GM21381 (cell line): ENCODE results near the gene NR6A1.
"Not testable (repeated sequence)": the region's sequence is repeated elsewhere in the genome, so short reads cannot be mapped to it uniquely, and the experiment has no call there.

Experiments used
- ATAC-seq: cut with Tn5 transposase; IDR thresholded peaks from one replicate; pipeline ENCODE4 v1.9.1; 2021; ENCODE audit warnings: mild to moderate bottlenecking, moderate library complexity; ENCODE audit not compliant: unreplicated experiment

The NR6A1 gene

DNA sequence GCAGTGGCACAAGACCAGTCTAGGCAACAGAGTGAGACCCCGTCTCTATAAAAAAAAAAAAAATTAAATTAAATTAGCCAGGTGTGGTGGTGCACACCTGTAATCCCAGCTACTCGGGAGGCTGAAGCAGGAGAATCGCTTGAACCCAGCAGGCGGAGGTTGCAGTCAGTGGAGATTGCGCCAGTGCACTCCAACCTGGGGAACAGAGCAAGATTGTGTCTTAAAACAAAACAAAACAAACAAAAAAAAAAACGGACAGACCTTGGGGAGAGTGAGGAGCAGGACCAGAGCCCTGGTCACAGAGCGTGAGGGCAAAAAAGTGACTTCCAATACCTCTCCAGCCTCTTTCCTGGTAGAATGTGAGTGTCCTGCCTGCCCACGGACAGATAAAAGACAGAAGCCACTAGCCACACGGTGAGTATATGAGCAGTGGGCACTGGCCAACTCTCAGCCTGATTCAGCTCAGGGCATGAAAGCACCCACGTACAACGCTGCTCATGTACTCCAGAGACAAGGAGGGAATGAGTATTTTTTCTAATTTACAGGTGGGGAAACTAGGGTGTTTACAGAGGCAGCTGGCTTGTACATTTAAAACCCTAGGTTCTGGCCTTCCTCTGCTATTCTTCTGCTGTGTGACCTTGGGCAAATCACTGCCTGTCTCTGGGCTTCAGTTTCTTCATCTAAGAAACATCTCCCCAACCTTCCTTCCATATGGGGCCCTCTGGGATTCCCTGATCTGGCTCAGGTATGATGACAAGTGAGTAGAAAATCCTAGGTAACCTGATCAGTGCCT is 7.7 kb upstream of the NR6A1 start:
- no peak for ATAC-seq

DNA sequence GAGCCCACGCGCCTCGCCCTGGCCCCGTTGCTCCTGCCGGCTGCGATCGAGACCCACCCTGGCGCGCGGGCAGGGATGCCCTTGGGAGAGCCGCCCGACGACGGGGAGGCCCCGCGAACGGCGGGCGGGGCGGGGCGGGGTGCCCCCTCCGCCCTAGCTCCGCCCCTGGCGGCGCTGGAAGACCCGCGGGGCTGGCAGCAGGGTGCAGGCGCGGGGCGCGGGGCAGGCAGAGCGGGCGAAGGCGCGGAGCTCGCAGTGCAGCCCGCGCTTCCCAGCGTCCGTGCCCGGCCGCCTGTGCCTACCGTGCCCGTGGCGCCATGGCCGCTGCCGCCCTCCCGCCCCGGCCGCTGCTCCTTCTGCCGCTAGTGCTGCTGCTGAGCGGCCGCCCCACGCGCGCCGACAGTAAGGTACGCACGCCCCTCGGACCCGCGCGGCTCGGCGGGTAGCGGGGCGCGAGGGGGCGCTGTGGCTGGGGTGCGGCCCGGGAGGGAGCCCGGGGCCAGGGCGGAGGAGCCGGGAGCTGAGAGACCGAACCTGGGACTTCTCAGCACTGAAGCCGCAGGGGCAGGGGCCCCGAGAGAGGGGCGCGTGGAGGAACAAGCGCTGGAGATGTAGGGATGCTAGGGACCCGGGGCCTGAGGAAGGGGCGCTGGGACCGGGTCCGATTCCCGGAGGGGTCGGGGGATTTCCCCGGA is 6.0 kb upstream of the NR6A1 start, which contains the start of gene OLFML2A:
Gene OLFML2A, plus strand, starts transcription at position 180 of the 695 bp plus-strand sequence. Its CDS starts 138 bp downstream, at position 318.
- no peak for ATAC-seq

DNA sequence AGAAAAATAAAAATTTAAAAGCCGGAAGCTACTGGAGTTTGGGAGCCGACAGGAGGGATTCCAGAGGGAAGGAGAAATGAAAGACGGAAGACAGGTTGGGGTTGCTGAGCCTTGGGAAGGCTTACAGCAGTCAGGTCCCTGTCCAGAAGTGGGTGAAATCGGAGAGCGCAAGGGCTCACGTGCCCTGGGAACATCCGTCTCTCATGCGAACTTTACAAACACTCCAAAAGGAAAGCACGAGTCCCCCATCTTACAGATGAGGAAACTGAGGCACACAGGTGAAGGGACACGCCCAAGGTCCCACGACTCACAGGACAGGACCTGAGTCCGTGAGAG is 5.5 kb upstream of the NR6A1 start:
- ATAC-seq = no peak

DNA sequence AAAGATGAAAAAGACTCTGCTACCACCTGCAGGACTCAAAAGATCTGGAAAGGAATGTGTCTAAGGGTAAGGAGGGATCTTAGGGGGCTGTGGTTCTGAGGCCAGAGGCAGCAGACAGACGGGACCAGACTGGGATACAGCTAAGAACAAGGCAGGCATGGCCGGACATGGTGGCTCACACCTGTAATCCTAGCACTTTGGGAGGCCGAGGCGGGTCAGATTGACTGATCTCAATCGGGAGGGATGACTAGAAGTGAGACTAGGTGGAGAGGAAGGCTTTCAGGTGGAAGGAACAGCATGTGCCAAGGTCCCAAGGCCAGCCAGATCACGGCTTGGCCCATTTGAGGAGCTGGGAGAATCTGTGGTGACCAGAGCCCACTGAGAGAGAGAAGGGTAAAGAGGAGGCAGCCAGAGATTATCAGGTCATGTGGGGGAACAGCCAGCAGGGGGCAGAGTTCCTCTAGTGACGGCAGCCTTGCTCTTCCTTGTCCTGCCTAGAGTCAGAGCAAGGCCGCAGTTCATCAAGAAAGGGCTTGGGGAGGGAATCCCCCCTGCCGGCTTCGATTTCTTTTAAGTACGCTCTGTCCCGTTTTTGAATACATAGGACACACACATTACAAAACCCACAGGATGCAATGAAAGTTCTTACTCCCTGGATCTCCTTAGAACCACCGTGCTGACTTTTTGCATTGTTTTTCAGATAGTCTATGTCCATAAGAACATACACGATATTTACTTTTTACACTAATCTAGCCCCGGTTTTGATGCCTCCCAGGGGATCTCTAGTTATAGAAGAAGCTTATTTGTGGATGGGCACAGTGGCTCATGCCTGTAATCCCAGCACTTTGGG is 3.2 kb upstream of the NR6A1 start:
- no peak for ATAC-seq

DNA sequence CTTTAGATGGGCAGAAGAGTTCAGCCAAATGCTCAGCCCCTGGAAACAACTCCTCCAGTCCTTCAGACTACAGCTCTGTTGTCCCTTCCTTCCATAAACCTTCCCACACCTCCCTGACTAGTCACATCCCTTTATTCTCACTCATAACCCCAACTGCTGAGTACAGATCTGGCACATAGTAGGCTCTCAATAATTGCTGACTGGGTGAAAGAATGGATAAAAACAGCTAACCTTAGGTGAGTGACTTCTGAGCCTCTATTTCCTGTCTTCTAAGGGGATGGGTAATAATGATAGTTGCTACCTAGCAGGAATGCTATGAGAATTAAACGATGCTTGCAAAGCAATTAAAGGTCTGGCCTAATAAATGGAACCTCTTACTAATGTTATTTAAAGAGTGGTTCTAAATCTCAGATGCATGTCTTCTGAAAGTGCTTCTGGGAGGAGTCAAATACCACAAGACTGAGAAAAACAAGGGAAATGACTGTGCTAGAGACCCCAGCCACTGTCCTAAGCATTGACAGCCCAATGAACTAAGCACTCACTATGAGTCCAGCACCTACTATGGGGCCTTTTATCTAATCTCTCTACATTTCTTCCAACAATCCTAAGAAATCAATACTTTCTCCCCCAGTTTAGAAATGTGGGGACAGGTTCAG is 2.5 kb upstream of the NR6A1 start:
- no peak for ATAC-seq

DNA sequence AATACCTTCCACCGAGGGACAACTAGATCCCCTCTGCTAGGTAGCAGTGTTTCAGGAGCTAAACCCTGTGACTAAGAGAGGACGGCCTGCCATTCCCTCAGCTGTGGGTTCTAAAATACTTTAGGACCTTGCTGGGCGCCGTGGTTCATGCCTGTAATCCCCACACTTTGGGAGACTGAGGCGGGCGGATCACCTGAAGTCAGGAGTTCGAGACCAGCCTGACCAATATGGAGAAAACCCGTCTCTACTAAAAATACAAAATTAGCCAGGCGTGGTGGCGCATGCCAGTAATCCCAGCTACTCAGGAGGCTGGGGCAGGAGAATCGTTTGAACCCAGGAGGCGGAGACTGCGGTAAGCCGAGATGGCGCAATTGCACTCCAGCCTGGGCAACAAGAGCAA is 1.8 kb upstream of the NR6A1 start:
- ATAC-seq = not testable (repeated sequence)

DNA sequence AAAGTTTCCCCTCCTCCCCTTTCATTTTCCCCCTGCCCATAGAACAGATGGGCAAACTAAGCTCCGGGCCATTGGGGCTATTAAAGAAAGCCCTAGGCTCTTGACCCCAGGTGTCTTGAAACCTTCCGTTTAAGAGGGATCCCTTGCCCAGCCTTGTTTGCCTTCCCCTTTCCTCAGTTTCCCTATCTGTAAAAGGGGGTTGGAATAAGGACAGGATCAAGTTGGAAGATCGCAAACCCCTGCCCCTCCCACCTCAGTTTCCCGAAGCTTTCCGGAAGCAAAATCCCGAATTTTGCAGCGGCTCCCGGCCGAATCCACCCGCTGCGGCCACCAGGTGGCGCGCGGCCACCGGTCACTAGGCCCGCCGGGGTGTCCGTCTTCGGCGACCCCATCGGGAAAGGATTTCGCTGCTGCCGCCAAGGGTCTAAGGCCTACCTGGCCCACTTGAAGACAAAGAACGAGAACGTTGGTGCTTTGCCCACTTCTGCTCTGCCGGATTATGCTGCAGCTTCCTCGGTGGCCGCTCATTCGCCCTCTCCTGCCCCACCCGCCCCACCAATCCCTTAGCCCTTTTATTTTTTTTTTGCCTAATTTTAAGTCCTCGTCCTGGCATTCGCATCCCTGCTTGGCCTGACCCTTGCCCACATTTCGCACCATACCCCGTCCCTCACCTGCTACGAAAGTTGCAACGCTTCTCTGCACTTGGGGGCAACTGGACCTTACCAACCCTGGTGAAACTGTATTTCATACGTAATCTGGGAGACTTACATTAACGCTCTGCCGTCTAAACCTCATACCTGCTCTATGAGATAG is 962 bp upstream of the NR6A1 start:
- ATAC-seq = no peak

DNA sequence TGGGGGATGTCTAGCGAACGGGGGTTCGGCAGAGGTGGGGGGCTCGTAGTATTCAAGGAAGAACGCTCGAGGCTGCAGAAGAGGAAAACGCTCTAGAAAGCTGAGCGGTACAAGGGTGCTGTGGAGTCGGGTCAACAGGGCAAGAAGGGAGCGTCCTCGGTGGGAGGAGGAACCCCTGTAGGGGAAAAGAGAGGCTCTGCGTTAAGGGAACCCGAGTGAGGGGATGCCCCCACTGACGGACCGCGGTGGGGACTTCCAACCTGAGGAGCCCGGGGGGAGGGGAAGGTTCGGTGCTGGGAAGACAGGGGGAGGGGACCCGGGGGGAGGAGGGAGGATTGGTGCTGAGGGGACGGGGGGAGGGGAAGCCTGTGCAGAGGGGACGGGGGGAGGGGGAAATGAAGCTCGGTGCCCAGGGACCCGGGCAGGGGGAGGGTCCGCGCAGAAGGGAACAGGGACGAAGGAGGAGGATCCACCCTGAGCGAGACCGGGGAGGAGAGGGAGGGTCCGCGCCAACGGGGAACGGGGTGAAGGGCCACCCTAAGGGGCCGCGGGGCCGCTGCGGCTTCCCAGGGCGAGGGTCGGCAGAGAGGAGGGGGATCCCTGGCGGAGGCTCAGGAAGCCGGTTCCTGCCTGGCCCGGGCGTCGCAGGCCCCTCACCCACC is 621 bp downstream of the NR6A1 start:
- ATAC-seq = no peak

DNA sequence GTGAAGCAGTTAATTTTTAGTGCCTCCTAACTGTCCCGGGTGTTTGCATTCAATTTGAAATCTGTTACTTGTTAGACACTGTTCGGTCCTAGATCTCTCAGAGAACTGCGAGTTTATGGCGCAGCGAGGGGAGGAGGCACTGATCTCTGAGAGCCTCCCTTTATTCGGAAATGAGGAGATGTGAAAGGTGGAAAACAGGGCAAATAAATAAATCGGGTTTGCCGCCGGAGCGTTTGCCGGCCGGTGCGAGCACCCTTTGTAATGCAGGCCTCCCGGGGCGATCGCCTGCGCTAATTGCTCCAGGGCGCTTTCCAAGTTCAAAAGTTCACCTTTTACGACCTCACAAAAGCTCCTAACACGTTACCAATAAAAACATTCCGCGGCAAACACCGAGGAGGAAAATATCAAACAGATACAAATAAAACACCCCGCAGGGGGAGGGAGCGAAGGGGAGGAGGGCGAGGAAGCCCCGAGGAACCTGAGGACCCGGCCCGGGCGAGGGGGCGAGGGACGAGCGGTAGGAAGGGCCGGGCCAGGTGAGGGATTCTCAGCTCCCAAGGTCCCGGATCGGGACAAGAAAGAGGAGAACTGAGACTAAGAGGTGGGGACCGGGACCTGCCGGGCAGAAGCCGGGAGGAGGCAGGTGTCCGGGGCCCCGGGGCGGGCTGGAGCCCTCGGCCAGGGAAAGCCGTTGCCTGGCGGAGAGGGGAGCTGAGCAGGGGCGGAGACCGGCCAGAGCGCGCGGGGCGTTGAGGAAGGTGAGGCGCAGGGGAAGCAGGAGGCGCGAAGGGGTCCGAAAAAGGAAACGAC is 1.4 kb downstream of the NR6A1 start:
- no peak for ATAC-seq

DNA sequence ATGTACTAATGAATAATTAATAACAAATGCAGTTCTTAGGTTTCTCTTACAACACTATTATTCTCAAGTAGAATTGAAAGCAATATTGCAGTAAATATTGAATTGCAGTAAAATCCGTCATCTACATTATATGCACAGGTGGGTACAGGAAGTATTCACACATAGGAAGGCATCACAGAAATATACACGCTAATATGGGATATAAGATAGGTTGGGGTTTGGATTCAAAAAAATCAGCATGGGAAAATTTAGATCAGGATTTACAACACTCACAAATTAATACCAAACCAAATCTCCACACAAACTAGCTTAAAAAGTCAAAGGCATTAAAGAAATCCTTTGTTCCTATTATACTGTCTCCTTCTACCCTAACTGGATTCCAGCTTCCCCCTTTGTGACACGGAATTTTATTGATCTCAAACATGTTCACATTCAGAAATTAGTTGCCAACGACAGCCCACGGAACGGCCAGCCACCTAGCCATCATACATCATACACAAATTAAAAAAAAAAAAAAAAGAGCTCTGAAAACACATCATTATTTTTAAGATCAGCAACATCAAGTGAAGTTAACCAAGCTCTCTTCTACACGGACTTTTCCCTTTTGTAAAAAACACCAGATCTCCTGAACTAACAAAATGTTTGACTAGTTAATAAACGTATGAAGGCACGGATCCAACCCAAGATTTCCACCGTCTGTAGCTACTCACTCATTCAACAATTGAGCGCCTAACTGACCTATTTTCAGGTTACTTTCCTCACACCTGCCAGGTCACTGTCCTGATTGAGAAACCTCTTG is 2.2 kb downstream of the NR6A1 start:
- no peak for ATAC-seq

DNA sequence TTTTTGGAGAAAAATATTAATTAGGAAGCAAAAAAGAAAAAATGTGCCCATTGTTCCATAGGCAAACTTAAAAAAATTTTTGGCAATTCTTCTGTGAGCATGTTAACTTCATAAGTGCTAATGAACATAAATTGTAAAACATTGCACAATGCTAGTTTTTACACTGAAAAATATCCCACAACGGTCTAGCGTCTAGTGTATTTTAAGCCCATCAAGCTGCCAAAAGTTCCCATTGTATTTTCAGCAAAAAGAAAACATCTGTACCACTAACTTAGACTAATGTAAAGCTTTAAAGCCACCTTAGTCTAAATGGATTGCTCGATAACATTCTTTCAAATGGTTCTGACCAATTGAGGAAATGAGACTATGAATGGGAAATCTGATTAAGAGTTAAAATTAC is 2.8 kb downstream of the NR6A1 start:
- no peak for ATAC-seq

DNA sequence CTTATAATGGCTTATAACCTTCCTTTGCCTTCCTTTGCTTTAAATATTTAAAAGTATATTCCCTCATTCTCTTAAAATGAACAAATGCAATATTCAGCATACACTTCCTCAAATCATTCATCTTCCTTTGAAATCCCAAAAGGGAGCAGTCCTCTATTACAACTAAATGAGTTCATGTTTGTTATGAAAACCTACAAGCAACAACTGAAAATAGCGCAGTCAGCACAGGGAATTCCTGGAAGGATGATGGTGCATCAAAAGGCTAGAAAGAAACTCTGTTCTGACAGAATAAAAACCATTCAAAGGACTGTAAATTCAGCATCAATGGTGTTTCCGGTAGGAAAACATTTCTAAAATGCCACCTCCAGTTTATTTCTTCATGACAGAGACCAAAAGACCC is 3.3 kb downstream of the NR6A1 start:
- no peak for ATAC-seq

DNA sequence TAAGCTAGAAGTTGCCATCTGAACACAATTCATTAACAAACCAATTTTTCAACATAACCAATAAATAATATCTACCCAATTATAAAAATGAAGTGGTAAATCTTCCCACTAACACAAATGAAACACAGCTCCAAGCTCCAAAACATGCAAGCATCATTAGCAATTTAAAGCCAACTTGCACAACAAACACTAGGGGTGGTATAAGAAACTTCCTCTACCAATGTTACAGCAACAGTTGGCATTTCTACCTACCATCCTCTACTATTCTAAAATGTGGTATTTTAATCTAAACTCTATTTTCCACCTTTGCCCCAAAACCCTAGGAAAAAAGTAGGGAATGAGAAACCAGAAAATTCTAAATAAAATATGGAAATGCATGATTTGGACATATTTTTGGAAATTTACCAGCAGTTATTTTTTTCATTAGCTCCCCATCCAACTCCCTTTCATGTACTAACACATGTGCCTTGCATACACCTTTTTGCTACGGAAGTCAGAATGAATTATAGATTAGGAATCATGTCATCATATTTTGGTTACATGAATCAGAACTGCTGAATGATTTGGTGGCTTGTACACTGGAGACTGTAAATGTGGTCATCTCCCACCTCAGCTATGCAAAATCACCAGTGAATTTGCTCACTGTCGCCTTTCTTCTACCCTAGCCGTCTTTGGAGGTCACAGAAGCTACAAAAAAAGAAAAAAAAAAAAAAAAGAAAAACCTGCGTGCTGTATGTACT is 4.1 kb downstream of the NR6A1 start:
- ATAC-seq = no peak

DNA sequence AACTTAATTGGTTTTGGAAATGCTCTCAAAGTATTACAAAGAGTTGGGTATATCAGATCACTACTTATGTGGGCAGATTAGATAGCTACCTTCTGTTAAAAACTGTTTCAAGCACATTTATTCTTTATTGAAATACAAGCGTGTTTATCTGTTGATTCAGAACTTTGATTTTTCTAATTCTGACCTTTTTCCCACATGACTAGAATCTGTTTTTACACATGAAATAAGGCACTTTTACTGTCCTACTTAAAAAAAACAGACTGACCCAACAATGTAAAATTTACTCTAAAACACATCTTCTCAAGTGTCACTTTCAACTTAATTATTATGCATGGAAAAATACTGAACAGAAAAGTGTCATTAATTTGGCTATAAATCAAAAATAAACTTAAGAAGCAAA is 4.8 kb downstream of the NR6A1 start:
- ATAC-seq = no peak

DNA sequence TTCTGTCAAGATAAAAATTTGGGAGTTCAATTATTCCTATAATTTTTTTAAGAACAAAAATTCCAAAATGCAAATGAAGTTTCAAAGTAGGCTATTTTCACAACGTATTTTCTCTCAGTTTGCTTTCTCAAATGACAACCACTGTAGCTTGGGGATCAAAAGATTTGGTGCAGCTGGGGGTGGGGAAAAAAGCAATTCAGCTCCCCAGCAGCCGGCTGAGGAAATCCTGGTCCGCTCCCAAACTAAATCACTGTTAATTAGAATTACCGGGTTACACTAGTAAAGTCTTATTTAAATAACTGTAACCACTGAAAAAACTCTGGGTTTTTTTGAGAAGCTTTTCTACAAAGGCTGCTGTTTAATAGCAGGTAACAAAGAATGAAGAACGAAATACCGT is 5.7 kb downstream of the NR6A1 start:
- no peak for ATAC-seq

DNA sequence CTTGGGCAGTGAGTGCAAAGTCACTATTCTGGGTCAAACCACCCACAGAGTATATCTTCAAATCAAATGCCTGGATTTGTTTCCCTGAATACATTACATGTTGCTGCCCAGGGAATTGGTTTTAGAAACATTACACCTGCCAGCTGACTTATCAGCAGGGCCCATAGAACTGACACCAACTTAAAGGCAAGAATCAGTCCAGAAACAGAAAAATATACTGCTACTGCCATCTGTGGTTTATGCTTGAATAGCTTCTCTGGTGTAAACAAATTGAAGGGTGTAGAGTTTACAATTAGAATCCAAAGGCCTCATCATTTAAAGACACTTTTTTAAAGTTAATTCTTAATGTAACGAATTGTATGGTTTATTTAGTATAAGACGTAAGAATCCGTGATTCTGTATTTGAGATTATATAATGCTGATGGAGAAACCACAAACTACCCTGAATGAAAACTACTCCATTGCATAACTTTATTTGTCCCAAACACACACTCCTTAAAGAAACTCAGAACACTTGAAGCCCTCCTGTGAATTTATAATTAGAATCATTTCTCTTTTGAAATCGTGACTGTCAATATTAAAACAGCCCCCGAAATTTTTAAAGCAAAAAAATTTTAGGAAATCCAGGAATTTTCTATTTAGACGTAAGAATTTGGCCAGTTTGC is 6.2 kb downstream of the NR6A1 start:
- no peak for ATAC-seq

DNA sequence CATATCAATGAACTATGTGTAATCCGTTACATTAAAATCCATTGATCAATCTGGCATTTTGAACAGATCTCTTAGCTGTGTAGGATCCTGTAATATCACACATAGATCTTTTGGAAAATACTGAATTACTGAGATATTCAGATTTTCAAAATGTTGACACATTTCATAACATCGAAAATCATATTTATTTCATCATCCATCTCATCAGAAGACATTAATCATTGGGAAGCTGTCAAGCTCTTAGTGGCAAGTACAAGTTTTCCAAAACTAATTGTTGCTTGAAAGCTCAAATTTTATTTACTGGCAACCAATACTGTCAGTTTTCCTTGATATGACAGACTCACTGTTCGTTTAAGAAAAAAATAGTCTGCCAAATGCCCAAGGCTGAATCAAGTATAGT is 8.5 kb downstream of the NR6A1 start:
- no peak for ATAC-seq
